HepG2 (cell line): ENCODE results near the gene WDR19. TPM values are rescaled to one million over a fixed set of nuclear protein-coding genes. Genes with fewer than 3 reads are reported as not detected.

ENCODE experiments used
- ATAC-seq: fragments of 200-7000 bp; cut with Tn5 transposase; 3 replicates; pipeline ENCODE4 v1.9.1; 2020; ENCODE audit warnings: mild to moderate bottlenecking, moderate library complexity
- BruUV-seq: library from RNA; stranded (reverse); fragments of 400-500 nt; replicated peaks from 2 replicates; lab custom pipeline; 2021; lab: Mats Ljungman, UMichigan
- CTCF ChIA-PET: fragments of 300-600 bp; formaldehyde crosslinking; extraction: SDS; loops from one replicate; lab custom pipeline; 2021; ENCODE audit warnings: low total read pairs, inconsistent platforms, low intra/inter-chr PET ratio; lab: Yijun Ruan, JAX
- POLR2A ChIA-PET: fragments of 350-600 bp; sonication (Branson Sonifier 250); formaldehyde crosslinking; loops from one replicate; lab custom pipeline; 2020; ENCODE audit warnings: antibody characterized with exemption, inconsistent platforms; lab: Yijun Ruan, JAX
- DNase-seq: peaks from one replicate; pipeline ENCODE4 v3.0.0-alpha.2; 2015; ENCODE audit warnings: low spot score
- FAIRE-seq: peaks from 3 replicates; lab custom pipeline; 2011; peaks lifted over from hg19 to GRCh38; lab: Jason Lieb, UNC
- H2AFZ ChIP-seq: one replicate; pipeline ENCODE4 v1.6.1; 2011; ENCODE audit warnings: low read length, inconsistent platforms
- H3K27ac ChIP-seq: fragments of 300-600 bp; 3 replicates; pipeline ENCODE4 v1.8.0; 2011; ENCODE audit warnings: mixed run types, mild to moderate bottlenecking, mixed read lengths, low read length, inconsistent platforms; ENCODE audit not compliant: insufficient read depth; ENCODE audit errors: extremely low read length
- H3K27me3 ChIP-seq, 2 experiments: fragments of 200-600 bp in 1 of 2; 2 replicates in 1 of 2; 3 replicates in 1 of 2; pipeline versions ENCODE4 v1.6.0 to v1.8.0; 2011; ENCODE audit warnings: low read length in 2 of 2, mild to moderate bottlenecking in 2 of 2, moderate library complexity in 2 of 2, inconsistent platforms in 1 of 2; ENCODE audit not compliant: insufficient read depth in 2 of 2, control insufficient read depth in 1 of 2
- H3K36me3 ChIP-seq, 2 experiments: fragments of 200-600 bp in 1 of 2; replicated peaks in 1 of 2; 2 replicates in 1 of 2; 3 replicates in 1 of 2; pipeline versions ENCODE4 v1.5.1 to v1.8.0; 2011; ENCODE audit warnings: low read length in 2 of 2, inconsistent platforms in 1 of 2; ENCODE audit not compliant: insufficient read depth in 2 of 2, control insufficient read depth in 1 of 2
- H3K4me1 ChIP-seq: 2 replicates; pipeline ENCODE4 v1.5.1; 2012; ENCODE audit warnings: low read length, inconsistent platforms; ENCODE audit not compliant: insufficient read depth
- H3K4me2 ChIP-seq: 2 replicates; pipeline ENCODE4 v1.6.0; 2011; ENCODE audit warnings: low read depth, low read length, inconsistent platforms
- H3K4me3 ChIP-seq, 3 experiments: fragments of 200-600 bp in 1 of 3; sonication (generic), shearing (Covaris generic) in 1 of 3; replicated peaks in 1 of 3; 2 replicates each; pipeline ENCODE4 v1.5.1; 2011 to 2016; ENCODE audit warnings: low read length in 3 of 3, inconsistent platforms in 2 of 3, low read depth in 2 of 3, mild to moderate bottlenecking in 2 of 3, control low read depth in 1 of 3, mixed read lengths in 1 of 3; ENCODE audit not compliant: insufficient read depth in 1 of 3
- H3K79me2 ChIP-seq: one replicate; pipeline ENCODE4 v1.6.1; 2011; ENCODE audit warnings: low read length, inconsistent platforms; ENCODE audit not compliant: insufficient read depth
- H3K9ac ChIP-seq: 2 replicates; pipeline ENCODE4 v1.6.0; 2011; ENCODE audit warnings: mild to moderate bottlenecking, low read depth, low read length, inconsistent platforms; ENCODE audit not compliant: insufficient read depth
- H3K9me3 ChIP-seq: 2 replicates; pipeline ENCODE4 v1.5.1; 2012; ENCODE audit warnings: mild to moderate bottlenecking, low read length
- H4K20me1 ChIP-seq: 2 replicates; pipeline ENCODE4 v1.6.0; 2011; ENCODE audit warnings: inconsistent platforms, mild to moderate bottlenecking, low read length, moderate library complexity; ENCODE audit not compliant: insufficient read depth
- AHR ChIP-seq: IDR thresholded peaks from 2 replicates; pipeline ENCODE4 v1.6.1; 2018; ENCODE audit warnings: missing genetic modification reagents, missing compliant biosample characterization
- ARNT ChIP-seq: fragments of 450-650 bp; IDR thresholded peaks from 2 replicates; pipeline ENCODE4 v1.6.1; 2017
- BATF2 ChIP-seq: sonication (generic); formaldehyde crosslinking; IDR thresholded peaks from 2 replicates; pipeline ENCODE4 v1.8.0; 2022; ENCODE audit warnings: mild to moderate bottlenecking, missing genetic modification reagents, moderate library complexity
- BHLHE40 ChIP-seq: IDR thresholded peaks from 2 replicates; pipeline ENCODE4 v1.6.1; 2011; ENCODE audit warnings: low read length, improper control_type of control experiment
- HMGXB4 ChIP-seq, 2 experiments: sonication (generic) in 1 of 2; formaldehyde crosslinking in 1 of 2; IDR thresholded peaks; 2 replicates each; pipeline versions ENCODE4 v1.4.0 to v1.6.1; 2018 to 2020; ENCODE audit warnings: missing genetic modification reagents in 2 of 2, borderline replicate concordance in 1 of 2, low read depth in 1 of 2, mild to moderate bottlenecking in 1 of 2, missing biosample characterization in 1 of 2
- HNRNPLL ChIP-seq: fragments of 200-400 bp; formaldehyde crosslinking; IDR thresholded peaks from 2 replicates; pipeline ENCODE4 v1.6.1; 2017; ENCODE audit warnings: mild to moderate bottlenecking, low read depth, low read length; ENCODE audit not compliant: poor library complexity, severe bottlenecking
- MLLT10 ChIP-seq: sonication (generic); formaldehyde crosslinking; IDR thresholded peaks from 2 replicates; pipeline ENCODE4 v1.4.0; 2020; ENCODE audit warnings: missing genetic modification reagents
- NPAS2 ChIP-seq: sonication (generic); formaldehyde crosslinking; IDR thresholded peaks from 2 replicates; pipeline ENCODE4 v1.8.0; 2022; ENCODE audit warnings: mild to moderate bottlenecking, missing genetic modification reagents, borderline replicate concordance
- PBX2 ChIP-seq: IDR thresholded peaks from 2 replicates; pipeline ENCODE4 v1.6.1; 2016; ENCODE audit warnings: control low read depth
- POLR2A ChIP-seq, 2 experiments: IDR thresholded peaks; 2 replicates each; pipeline ENCODE4 v1.6.1; 2011; ENCODE audit warnings: low read depth in 2 of 2, low read length in 2 of 2, mild to moderate bottlenecking in 1 of 2, moderate library complexity in 1 of 2; ENCODE audit not compliant: insufficient read depth in 1 of 2
- RARA ChIP-seq: IDR thresholded peaks from 2 replicates; pipeline ENCODE4 v1.6.1; 2016; ENCODE audit warnings: missing genetic modification reagents, missing compliant biosample characterization
- SALL1 ChIP-seq: sonication (generic); formaldehyde crosslinking; IDR thresholded peaks from 2 replicates; pipeline ENCODE4 v1.8.0; 2022; ENCODE audit warnings: mild to moderate bottlenecking, missing genetic modification reagents
- TCF7L2 ChIP-seq: IDR thresholded peaks from 2 replicates; pipeline ENCODE4 v1.6.1; 2011; ENCODE audit warnings: mild to moderate bottlenecking, low read depth, low read length, moderate library complexity
- ZBTB3 ChIP-seq: sonication (generic); formaldehyde crosslinking; IDR thresholded peaks from 2 replicates; pipeline ENCODE4 v1.4.0; 2020; ENCODE audit warnings: low read depth, mild to moderate bottlenecking, moderate library complexity, missing genetic modification reagents, borderline replicate concordance
- ZBTB37 ChIP-seq: sonication (generic); formaldehyde crosslinking; IDR thresholded peaks from 2 replicates; pipeline ENCODE4 v1.4.0; 2020; ENCODE audit warnings: mild to moderate bottlenecking, missing genetic modification reagents
- ZNF770 ChIP-seq: sonication (generic); formaldehyde crosslinking; IDR thresholded peaks from 2 replicates; pipeline ENCODE4 v1.5.0; 2020; ENCODE audit warnings: mild to moderate bottlenecking, missing genetic modification reagents
- WGBS: methylation state at CpG from one replicate; pipeline ENCODE4 v1.1.6; 2017; ENCODE audit warnings: low lambda C conversion rate; 5-methylcytosine and 5-hydroxymethylcytosine counted together
- in situ Hi-C: cut with HindIII; loops from 2 replicates; pipeline ENCODE4 v1.10.0; 2017; ENCODE audit warnings: low pct_unique_long_range_greater_than_20kb; ENCODE audit not compliant: extremely low pct_ligation_motif_present
- intact Hi-C: fragments of 100-400 bp; cut with micrococcal nuclease; formaldehyde crosslinking; loops from one replicate; pipeline ENCODE4 v1.10.0; 2022; ENCODE audit not compliant: unreplicated experiment
- polyA plus RNA-seq, 8 experiments: library from polyadenylated mRNA; depleted of rRNA in 3 of 8; stranded (reverse) in 7 of 8; unstranded in 1 of 8; fragments of >200 nt; fragmentation: Illumina TruSeq in 4 of 8; extraction: Trizol in 4 of 8; gene quantifications; 2 replicates each; pipeline versions ENCODE4 v1.2.1 to v1.2.3, GENCODE V29; 2011 to 2016; ENCODE audit warnings: low read depth in 4 of 8, missing spikeins in 1 of 8, mixed read lengths in 1 of 8; ENCODE audit not compliant: insufficient read depth in 1 of 8
- total RNA-seq, 5 experiments: library from RNA; depleted of rRNA; stranded (reverse); fragments of >200 nt; fragmentation: Illumina TruSeq; extraction: Trizol; gene quantifications; 2 replicates each; pipeline ENCODE4 v1.2.3, GENCODE V29; 2016; ENCODE audit warnings: low read depth in 1 of 5

WDR19 gene
- total and polyA plus RNA-seq, 2 of the 13 experiments (the other 11 are each of a cell fraction or from before 2014, with no cell fraction given): 22.9 to 34.1 TPM

GRCh38 chr4:39235021-39235420 lies 52.7 kb downstream of the WDR19 start:
- ATAC-seq (peak; percentile 39; the same call in 1 of the 3 replicates), FAIRE-seq (peak; percentile 39), DNase-seq (peak; percentile 20)
- peaks cover 49% of the 10 kb centered on the region for H3K4me1 ChIP-seq
- no peaks in the 10 kb centered on the region for H3K27me3 ChIP-seq
- no TSS peak for BruUV-seq
- no peaks in the 10 kb centered on the region for H3K36me3 ChIP-seq
- no peak overlapping the region for H3K27ac ChIP-seq
- H3K9me3 ChIP-seq: no peaks in the 10 kb centered on the region
- in situ Hi-C loops (no loop called here), intact Hi-C loops (no loop called here)
- POLR2A ChIA-PET: no interaction called here
- WGBS: 61% methylated on average over 2 of the region's 2 CpGs
- CTCF ChIA-PET: no interaction called here
- H3K9ac ChIP-seq: no peak overlapping the region
- no peaks in the 10 kb centered on the region for H4K20me1 ChIP-seq
- H2AFZ ChIP-seq: no peak overlapping the region
- H3K79me2 ChIP-seq: no peaks in the 10 kb centered on the region
- no peak overlapping the region for H3K4me2 ChIP-seq
- H3K4me3 ChIP-seq: no peak overlapping the region
- TF ChIP-seq TCF7L2 (no peak), ZBTB3 (no peak), BHLHE40 (peak; percentile 66), PBX2 (CRISPR knock-in tag) (no peak), MLLT10 (CRISPR knock-in tag) (no peak), ARNT (no peak), RARA (CRISPR knock-in tag) (peak; percentile 43; the same call in 1 of the 2 replicates), ZBTB37 (CRISPR knock-in tag) (no peak), NPAS2 (CRISPR knock-in tag) (no peak), SALL1 (CRISPR knock-in tag) (0 out of 2 replicates have a peak, but pooled peaks have one; percentile 18), BATF2 (no peak), AHR (CRISPR knock-in tag) (no peak), HMGXB4 (CRISPR knock-in tag; IDR thresholded peaks at IDR 0.05; ENCODE audit: borderline replicate concordance in 1 of 2, low read depth in 1 of 2) (no peak), ZNF770 (CRISPR knock-in tag) (peak; percentile 50; the same call in 1 of the 2 replicates), HNRNPLL (no peak), POLR2A (IDR thresholded peaks at IDR 0.05; ENCODE audit: insufficient read depth in 1 of 2, low read depth in 2 of 2, low read length in 2 of 2) (no peak)
